K562 (cell line): ENCODE results near the gene ARHGEF7. TPM values are rescaled to one million over a fixed set of nuclear protein-coding genes. Genes with fewer than 3 reads are reported as not detected.
A peak's percentile ranks its signal among the peaks of the same experiment; 100 is the strongest.

Experiments
- C11orf30 ChIP-seq: fragments of 450-650 bp; IDR thresholded peaks from 2 replicates; pipeline ENCODE4 v1.6.1; 2016; ENCODE audit warnings: low read depth, mild to moderate bottlenecking
- CREB1 ChIP-seq, 2 experiments: sonication (generic) in 1 of 2; formaldehyde crosslinking in 1 of 2; IDR thresholded peaks; 2 replicates each; pipeline versions ENCODE4 v1.6.1 to v1.8.0; 2012 to 2022; ENCODE audit warnings: inconsistent platforms in 1 of 2, mild to moderate bottlenecking in 1 of 2, missing genetic modification reagents in 1 of 2, moderate library complexity in 1 of 2
- E2F8 ChIP-seq: fragments of 450-650 bp; IDR thresholded peaks from 2 replicates; pipeline ENCODE4 v1.7.1; 2018; ENCODE audit warnings: mild to moderate bottlenecking, low read depth; ENCODE audit not compliant: partially characterized antibody
- FOXM1 ChIP-seq, 2 experiments: fragments of 450-650 bp in 1 of 2; sonication (generic) in 1 of 2; formaldehyde crosslinking in 1 of 2; IDR thresholded peaks; 2 replicates each; pipeline versions ENCODE4 v1.6.1 to v1.9.0; 2017 to 2022; ENCODE audit warnings: low read depth in 2 of 2, mild to moderate bottlenecking in 2 of 2, missing genetic modification reagents in 1 of 2, moderate library complexity in 1 of 2
- KAT8 ChIP-seq: fragments of 450-650 bp; IDR thresholded peaks from 2 replicates; pipeline ENCODE4 v1.6.1; 2016; ENCODE audit warnings: low read depth, mild to moderate bottlenecking
- LCOR ChIP-seq: sonication (generic); formaldehyde crosslinking; IDR thresholded peaks from 2 replicates; pipeline ENCODE4 v1.8.0; 2022; ENCODE audit warnings: mild to moderate bottlenecking, missing genetic modification reagents
- POLR2AphosphoS5 ChIP-seq: IDR thresholded peaks from 2 replicates; pipeline ENCODE4 v1.6.1; 2011; ENCODE audit warnings: mild to moderate bottlenecking, low read depth, low read length, moderate library complexity; ENCODE audit not compliant: control insufficient read depth, insufficient read depth
- SP1 ChIP-seq: sonication (generic); formaldehyde crosslinking; IDR thresholded peaks from 2 replicates; pipeline ENCODE4 v1.8.1; 2022; ENCODE audit warnings: mild to moderate bottlenecking, missing genetic modification reagents
- TAF9B ChIP-seq: fragments of 450-650 bp; IDR thresholded peaks from 2 replicates; pipeline ENCODE4 v1.6.1; 2018; ENCODE audit warnings: mild to moderate bottlenecking; ENCODE audit not compliant: partially characterized antibody
- ZBTB2 ChIP-seq: fragments of 450-650 bp; IDR thresholded peaks from 2 replicates; pipeline ENCODE4 v1.6.1; 2016; ENCODE audit warnings: antibody characterized with exemption
- ZFX ChIP-seq: sonication (generic); formaldehyde crosslinking; IDR thresholded peaks from 2 replicates; pipeline ENCODE4 v1.8.0; 2022; ENCODE audit warnings: mild to moderate bottlenecking, missing genetic modification reagents, moderate library complexity
- ZNF592 ChIP-seq: fragments of 450-650 bp; IDR thresholded peaks from 2 replicates; pipeline ENCODE4 v1.6.1; 2017; ENCODE audit warnings: antibody characterized with exemption, mild to moderate bottlenecking
- polyA plus RNA-seq, 8 experiments: library from polyadenylated mRNA; depleted of rRNA in 4 of 8; stranded (reverse) in 5 of 8; unstranded in 3 of 8; fragments of >200 nt; fragmentation: Nextera tagmentation in 2 of 8; fragmentation: Illumina TruSeq in 1 of 8; extraction: Ambion mirVana in 2 of 8; extraction: Trizol in 1 of 8; gene quantifications; 2 replicates each; pipeline versions ENCODE4 v1.2.1 to v1.2.3, GENCODE V29; 2011 to 2014; ENCODE audit warnings: inconsistent platforms in 1 of 8, missing spikeins in 1 of 8
- total RNA-seq, 7 experiments: library from RNA; depleted of rRNA in 6 of 7; stranded (reverse); fragments of >200 nt in 6 of 7; fragmentation: Illumina TruSeq in 2 of 7; extraction: Trizol in 2 of 7; gene quantifications; 2 replicates each; pipeline versions ENCODE4 v1.2.1 to v1.2.3, GENCODE V29; 2011 to 2021; ENCODE audit warnings: low replicate concordance in 1 of 7
- TF ChIP-seq, protein P1 (sequence below): fragments of 250-450 bp; sonication (Bioruptor Pico); IDR thresholded peaks from 2 replicates; pipeline ENCODE4 v1.5.1; 2021; ENCODE audit warnings: mild to moderate bottlenecking
- TF ChIP-seq, protein P2 (sequence below): fragments of 200-800 bp; sonication (Bioruptor generic); IDR thresholded peaks from 2 replicates; pipeline ENCODE4 v1.6.1; 2017; ENCODE audit warnings: missing genetic modification characterization, missing compliant biosample characterization

ARHGEF7 gene
- total and polyA plus RNA-seq, 9 of the 15 experiments (the other 6 are each of a cell fraction or from before 2014, with no cell fraction given): 2.1 to 26.8 (median 17.5) TPM

- TF ChIP-seq ZNF592: no peak
- peak; percentile 100 for TF ChIP-seq ZFX (CRISPR knock-in tag)
- peak; percentile 87 for TF ChIP-seq E2F8
- TF ChIP-seq, protein P1, sequence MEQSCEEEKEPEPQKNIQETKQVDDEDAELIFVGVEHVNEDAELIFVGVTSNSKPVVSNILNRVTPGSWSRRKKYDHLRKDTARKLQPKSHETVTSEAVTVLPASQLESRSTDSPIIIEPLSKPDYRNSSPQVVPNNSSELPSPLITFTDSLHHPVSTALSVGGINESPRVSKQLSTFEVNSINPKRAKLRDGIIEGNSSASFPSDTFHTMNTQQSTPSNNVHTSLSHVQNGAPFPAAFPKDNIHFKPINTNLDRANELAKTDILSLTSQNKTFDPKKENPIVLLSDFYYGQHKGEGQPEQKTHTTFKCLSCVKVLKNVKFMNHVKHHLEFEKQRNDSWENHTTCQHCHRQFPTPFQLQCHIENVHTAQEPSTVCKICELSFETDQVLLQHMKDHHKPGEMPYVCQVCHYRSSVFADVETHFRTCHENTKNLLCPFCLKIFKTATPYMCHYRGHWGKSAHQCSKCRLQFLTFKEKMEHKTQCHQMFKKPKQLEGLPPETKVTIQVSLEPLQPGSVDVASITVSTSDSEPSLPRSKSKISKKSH: no peak
- TF ChIP-seq, protein P2, sequence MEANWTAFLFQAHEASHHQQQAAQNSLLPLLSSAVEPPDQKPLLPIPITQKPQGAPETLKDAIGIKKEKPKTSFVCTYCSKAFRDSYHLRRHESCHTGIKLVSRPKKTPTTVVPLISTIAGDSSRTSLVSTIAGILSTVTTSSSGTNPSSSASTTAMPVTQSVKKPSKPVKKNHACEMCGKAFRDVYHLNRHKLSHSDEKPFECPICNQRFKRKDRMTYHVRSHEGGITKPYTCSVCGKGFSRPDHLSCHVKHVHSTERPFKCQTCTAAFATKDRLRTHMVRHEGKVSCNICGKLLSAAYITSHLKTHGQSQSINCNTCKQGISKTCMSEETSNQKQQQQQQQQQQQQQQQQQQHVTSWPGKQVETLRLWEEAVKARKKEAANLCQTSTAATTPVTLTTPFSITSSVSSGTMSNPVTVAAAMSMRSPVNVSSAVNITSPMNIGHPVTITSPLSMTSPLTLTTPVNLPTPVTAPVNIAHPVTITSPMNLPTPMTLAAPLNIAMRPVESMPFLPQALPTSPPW: peak; percentile 88
- peak; percentile 95 for TF ChIP-seq C11orf30
- peak; percentile 97 for TF ChIP-seq CREB1 (IDR thresholded peaks at IDR 0.05)
- TF ChIP-seq CREB1 (CRISPR knock-in tag; IDR thresholded peaks at IDR 0.05): peak; percentile 98
- 0 out of 2 replicates have a peak, but pooled peaks have one; percentile 26 for TF ChIP-seq LCOR
- TF ChIP-seq SP1 (CRISPR knock-in tag): peak; percentile 36; the same call in 1 of the 2 replicates
- peak; percentile 56 for TF ChIP-seq TAF9B
- TF ChIP-seq POLR2AphosphoS5: peak; percentile 66
- TF ChIP-seq ZBTB2: no peak
- TF ChIP-seq FOXM1 (IDR thresholded peaks at IDR 0.05; ENCODE audit: low read depth): no peak
- TF ChIP-seq FOXM1 (CRISPR knock-in tag; IDR thresholded peaks at IDR 0.05; ENCODE audit: low read depth): peak; percentile 62; the same call in 1 of the 2 replicates
- TF ChIP-seq KAT8: no peak; the same call in 1 of the 2 replicates
These were observed 38.3 kb downstream of the ARHGEF7 start (continued) for GRCh38 chr13:111153279-111153976.
